Gastrocnemius medialis (tissue), 4 donors: Measurements from ENCODE around the gene HMMR.

ENCODE experiments used
- CTCF ChIP-seq, 5 experiments: fragments of 450-650 bp in 3 of 5; fragments of 200-600 bp in 2 of 5; sonication (generic) in 2 of 5; IDR thresholded peaks in 4 of 5; conservative IDR thresholded peaks in 1 of 5; 1 replicate in 4 of 5; 2 replicates in 1 of 5; pipeline ENCODE4 v1.5.1; 2016 to 2019; ENCODE audit warnings: antibody characterized with exemption in 5 of 5, mild to moderate bottlenecking in 3 of 5, moderate library complexity in 3 of 5
- POLR2A ChIP-seq, 2 donors: fragments of 450-650 bp; IDR thresholded peaks; one replicate each; pipeline ENCODE4 v1.6.1; 2017; ENCODE audit warnings: antibody characterized with exemption in 2 of 2, mild to moderate bottlenecking in 2 of 2, moderate library complexity in 2 of 2

GRCh38 chr5:163478126-163478981 is 17.9 kb downstream of the HMMR start:
- TF ChIP-seq POLR2A (IDR thresholded peaks at IDR 0.05), result no peak
- no peak for TF ChIP-seq CTCF (IDR thresholded peaks at IDR 0.05 in 4 of 5, conservative IDR thresholded peaks at IDR 0.05 in 1 of 5)
